IPS-20b (cell line): ENCODE measurements around the gene PMPCA.

Source experiments
- H3K27ac ChIP-seq: one replicate; pipeline ENCODE4 v1.5.1; 2013; ENCODE audit warnings: low read length
- H3K27me3 ChIP-seq: 2 replicates; pipeline ENCODE4 v1.6.1; 2013; ENCODE audit warnings: mild to moderate bottlenecking, low read length, inconsistent platforms; ENCODE audit not compliant: insufficient read depth
- H3K36me3 ChIP-seq: 2 replicates; pipeline ENCODE4 v1.6.1; 2013; ENCODE audit warnings: low read depth, mild to moderate bottlenecking, inconsistent platforms, low read length, moderate library complexity; ENCODE audit not compliant: insufficient read depth
- H3K4me1 ChIP-seq: 2 replicates; pipeline ENCODE4 v1.6.1; 2013; ENCODE audit warnings: mild to moderate bottlenecking, control low read depth, inconsistent platforms, low read length, moderate library complexity; ENCODE audit not compliant: insufficient read depth
- H3K4me3 ChIP-seq: 2 replicates; pipeline ENCODE4 v1.5.1; 2013; ENCODE audit warnings: mild to moderate bottlenecking, low read length, inconsistent platforms
- H3K9ac ChIP-seq: 2 replicates; pipeline ENCODE4 v1.6.1; 2013; ENCODE audit warnings: low read depth, mild to moderate bottlenecking, inconsistent platforms, low read length, moderate library complexity
- H3K9me3 ChIP-seq: 2 replicates; pipeline ENCODE4 v1.6.1; 2013; ENCODE audit warnings: mild to moderate bottlenecking, low read depth, low read length, inconsistent platforms; ENCODE audit not compliant: insufficient read depth

PMPCA gene

DNA sequence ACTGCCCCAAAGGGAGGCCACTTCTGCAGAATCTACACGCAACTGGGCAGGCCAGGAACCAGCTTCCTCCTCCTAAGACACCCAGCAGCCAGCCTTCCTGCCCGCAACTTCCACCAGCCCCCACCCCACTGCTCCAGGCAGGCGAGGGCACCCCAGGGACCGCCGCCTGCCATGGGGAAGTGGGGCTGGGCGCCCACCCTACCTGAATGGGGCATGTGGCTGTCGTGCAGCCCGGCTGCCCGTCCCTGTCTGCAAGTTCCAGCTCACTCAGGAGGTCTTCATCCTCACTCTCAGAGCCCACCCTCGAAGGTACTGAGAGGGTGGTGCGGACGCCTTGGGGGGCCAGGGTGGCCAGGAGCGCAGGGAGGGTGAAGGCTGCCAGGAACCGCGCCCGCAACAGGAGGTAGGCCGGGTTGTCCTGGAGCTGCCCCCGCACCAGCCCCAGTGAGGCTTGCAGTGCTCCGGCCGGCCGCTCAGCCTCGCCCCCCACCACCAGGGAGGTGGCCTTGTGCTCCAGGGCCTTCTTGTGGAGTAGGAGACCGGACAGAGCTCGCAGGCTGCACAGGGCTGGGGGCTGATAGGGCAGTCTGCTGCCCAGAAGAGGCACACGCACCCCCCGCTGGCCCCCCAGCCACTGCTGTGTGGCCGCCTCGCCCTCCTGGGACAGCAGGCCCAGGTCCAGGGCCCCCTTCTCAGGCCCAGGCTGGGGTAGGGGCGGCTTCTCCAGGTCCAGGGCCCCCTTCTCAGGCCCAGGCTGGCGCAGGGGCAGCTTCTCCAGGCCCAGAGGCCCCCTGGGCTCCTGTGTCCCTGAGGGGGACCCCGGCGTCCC is 32.9 kb upstream of the PMPCA start:
- Histone ChIP-seq H3K27me3 (no peaks in the 10 kb centered on the region), H3K27ac (no peak overlapping the region), H3K9ac (no peak overlapping the region), H3K4me1 (no peaks in the 10 kb centered on the region), H3K9me3 (no peaks in the 10 kb centered on the region), H3K4me3 (no peak overlapping the region), H3K36me3 (peaks cover 44% of the 10 kb centered on the region)

- H3K4me1 ChIP-seq, result no peaks in the 10 kb centered on the region
- no peak overlapping the region for H3K27ac ChIP-seq
- H3K4me3 ChIP-seq, result no peak overlapping the region
- H3K36me3 ChIP-seq, result peaks cover 53% of the 10 kb centered on the region
- no peaks in the 10 kb centered on the region for H3K27me3 ChIP-seq
- no peak overlapping the region for H3K9ac ChIP-seq
- no peaks in the 10 kb centered on the region for H3K9me3 ChIP-seq
These were observed 32.1 kb upstream of the PMPCA start for GRCh38 chr9:136378170-136379002.

DNA sequence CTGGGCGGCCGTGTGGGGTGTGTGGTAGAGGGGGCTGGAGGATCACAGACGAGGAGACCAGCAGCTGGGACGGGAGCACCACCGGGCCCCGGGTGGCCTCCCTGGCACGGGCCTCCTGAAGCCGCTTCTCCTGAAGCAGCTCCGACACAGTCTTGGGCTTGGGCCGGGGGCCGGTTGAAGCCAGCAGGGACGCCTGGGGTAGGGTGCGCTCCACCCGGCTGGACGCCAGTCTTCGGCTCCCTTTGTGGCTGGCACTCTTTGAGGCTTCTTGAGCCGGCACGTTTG is 31.5 kb upstream of the PMPCA start:
- no peaks in the 10 kb centered on the region for H3K4me1 ChIP-seq
- H3K4me3 ChIP-seq, result no peak overlapping the region
- no peak overlapping the region for H3K9ac ChIP-seq
- H3K36me3 ChIP-seq, result peaks cover 58% of the 10 kb centered on the region
- no peaks in the 10 kb centered on the region for H3K27me3 ChIP-seq
- H3K9me3 ChIP-seq, result no peaks in the 10 kb centered on the region
- H3K27ac ChIP-seq, result no peak overlapping the region

- Histone ChIP-seq H3K4me1 (no peaks in the 10 kb centered on the region), H3K9me3 (no peaks in the 10 kb centered on the region), H3K36me3 (peaks cover 63% of the 10 kb centered on the region), H3K9ac (no peak overlapping the region), H3K27me3 (no peaks in the 10 kb centered on the region), H3K27ac (no peak overlapping the region), H3K4me3 (no peak overlapping the region)
These were observed 31.1 kb upstream of the PMPCA start for GRCh38 chr9:136379401-136379800.

DNA sequence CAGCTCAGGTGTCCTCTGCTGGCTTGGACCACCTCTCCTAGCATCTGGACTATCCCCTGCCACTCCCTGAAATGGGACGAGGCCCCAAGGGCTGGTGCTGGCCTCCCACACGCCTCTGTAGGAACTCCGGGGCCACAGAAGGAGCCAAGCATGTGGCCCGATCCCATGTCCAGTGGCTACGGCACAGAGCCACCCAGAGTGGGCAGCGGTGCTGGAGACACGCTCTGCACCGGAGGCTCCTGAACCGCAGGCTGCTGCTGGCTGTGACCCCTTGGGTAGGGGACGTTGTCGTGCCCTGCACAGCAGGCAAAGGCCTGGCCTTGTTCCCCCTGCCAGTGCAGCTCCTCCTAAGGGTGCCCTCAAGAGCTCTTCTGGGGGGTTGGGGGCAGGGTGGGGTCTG is 30.6 kb upstream of the PMPCA start:
- no peaks in the 10 kb centered on the region for H3K27me3 ChIP-seq
- no peak overlapping the region for H3K27ac ChIP-seq
- H3K9me3 ChIP-seq, result no peaks in the 10 kb centered on the region
- no peak overlapping the region for H3K4me3 ChIP-seq
- no peak overlapping the region for H3K9ac ChIP-seq
- H3K4me1 ChIP-seq, result no peaks in the 10 kb centered on the region
- peaks cover 68% of the 10 kb centered on the region for H3K36me3 ChIP-seq

DNA sequence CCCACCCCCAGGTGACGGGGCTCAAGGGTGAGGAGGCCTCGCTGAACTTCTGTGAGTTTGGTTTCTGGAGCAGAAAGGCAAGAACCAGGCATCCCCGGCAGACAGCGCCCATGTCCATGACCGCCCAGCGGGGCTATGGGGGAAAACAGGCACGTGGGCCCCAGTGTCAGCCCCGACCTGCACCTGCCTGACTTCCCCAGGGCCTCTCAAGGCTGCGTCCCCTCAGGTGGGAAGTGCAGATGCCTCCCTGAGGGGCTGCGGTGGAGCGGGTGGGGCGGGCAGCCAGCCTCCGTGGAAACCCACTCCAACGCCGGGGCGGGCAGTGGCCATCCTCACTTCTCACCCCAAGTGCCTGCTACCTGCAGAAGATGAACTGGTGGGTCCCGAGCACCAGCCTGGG is 30.1 kb upstream of the PMPCA start:
- Histone ChIP-seq H3K27ac (no peak overlapping the region), H3K4me1 (no peaks in the 10 kb centered on the region), H3K9ac (no peak overlapping the region), H3K9me3 (no peaks in the 10 kb centered on the region), H3K4me3 (no peak overlapping the region), H3K27me3 (no peaks in the 10 kb centered on the region), H3K36me3 (peaks cover 72% of the 10 kb centered on the region)

- H3K9ac ChIP-seq, result no peak overlapping the region
- no peaks in the 10 kb centered on the region for H3K9me3 ChIP-seq
- H3K36me3 ChIP-seq, result peaks cover 72% of the 10 kb centered on the region
- no peaks in the 10 kb centered on the region for H3K27me3 ChIP-seq
- no peaks in the 10 kb centered on the region for H3K4me1 ChIP-seq
- no peak overlapping the region for H3K4me3 ChIP-seq
- H3K27ac ChIP-seq, result no peak overlapping the region
These were observed 29.1 kb upstream of the PMPCA start for GRCh38 chr9:136381311-136381710.

GRCh38 chr9:136381966-136382513 is 28.4 kb upstream of the PMPCA start:
- Histone ChIP-seq H3K9me3 (no peaks in the 10 kb centered on the region), H3K27ac (no peak overlapping the region), H3K4me1 (no peaks in the 10 kb centered on the region), H3K4me3 (no peak overlapping the region), H3K36me3 (peaks cover 74% of the 10 kb centered on the region), H3K27me3 (no peaks in the 10 kb centered on the region), H3K9ac (no peak overlapping the region)

GRCh38 chr9:136383436-136383835 is 27.0 kb upstream of the PMPCA start:
- H3K27me3 ChIP-seq, result no peaks in the 10 kb centered on the region
- H3K4me3 ChIP-seq, result no peak overlapping the region
- no peak overlapping the region for H3K27ac ChIP-seq
- peaks cover 88% of the 10 kb centered on the region for H3K36me3 ChIP-seq
- H3K9ac ChIP-seq, result no peak overlapping the region
- no peaks in the 10 kb centered on the region for H3K9me3 ChIP-seq
- H3K4me1 ChIP-seq, result no peaks in the 10 kb centered on the region

DNA sequence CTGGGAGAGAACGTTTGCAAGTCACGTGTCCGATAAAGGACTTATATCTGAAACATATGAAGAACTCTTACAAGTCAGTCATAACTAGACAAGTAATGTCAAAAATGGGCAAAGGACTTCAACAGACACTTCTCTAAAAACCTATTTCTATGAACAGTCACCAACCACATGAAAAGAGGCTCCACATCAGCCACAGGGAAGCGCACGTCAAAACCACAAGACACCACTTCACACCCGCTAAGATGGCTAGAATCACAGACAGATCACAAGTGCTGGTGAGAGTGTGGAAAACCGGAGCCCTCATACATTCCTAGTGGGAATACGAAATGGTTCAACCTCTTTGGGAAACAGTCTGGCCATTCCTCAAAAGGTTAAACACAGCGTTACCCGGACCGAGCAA is 25.4 kb upstream of the PMPCA start:
- Histone ChIP-seq H3K27me3 (no peaks in the 10 kb centered on the region), H3K4me3 (no peak overlapping the region), H3K9me3 (no peaks in the 10 kb centered on the region), H3K4me1 (no peaks in the 10 kb centered on the region), H3K9ac (no peak overlapping the region), H3K36me3 (peaks cover 92% of the 10 kb centered on the region), H3K27ac (no peak overlapping the region)

DNA sequence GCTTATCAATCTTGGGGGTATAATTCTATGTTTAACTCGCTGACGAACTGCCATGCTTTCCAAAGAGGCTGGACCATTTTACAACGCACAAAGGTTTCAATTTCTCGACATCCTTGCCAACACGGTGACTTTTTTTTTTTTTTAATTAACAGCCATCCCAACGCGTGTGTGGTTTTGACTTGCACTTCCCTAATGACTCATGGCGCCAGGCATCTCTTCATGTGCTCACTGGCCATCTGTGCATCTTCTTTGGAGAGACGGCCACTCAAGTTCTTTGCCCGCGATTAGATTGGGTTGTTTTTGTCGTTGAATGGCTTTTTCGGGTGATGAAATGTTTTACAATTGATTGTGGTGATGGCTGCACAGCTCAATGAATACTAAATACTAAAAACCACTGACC is 24.4 kb upstream of the PMPCA start:
- peaks cover 89% of the 10 kb centered on the region for H3K36me3 ChIP-seq
- no peak overlapping the region for H3K27ac ChIP-seq
- no peaks in the 10 kb centered on the region for H3K4me1 ChIP-seq
- no peak overlapping the region for H3K4me3 ChIP-seq
- H3K27me3 ChIP-seq, result no peaks in the 10 kb centered on the region
- no peaks in the 10 kb centered on the region for H3K9me3 ChIP-seq
- H3K9ac ChIP-seq, result no peak overlapping the region

DNA sequence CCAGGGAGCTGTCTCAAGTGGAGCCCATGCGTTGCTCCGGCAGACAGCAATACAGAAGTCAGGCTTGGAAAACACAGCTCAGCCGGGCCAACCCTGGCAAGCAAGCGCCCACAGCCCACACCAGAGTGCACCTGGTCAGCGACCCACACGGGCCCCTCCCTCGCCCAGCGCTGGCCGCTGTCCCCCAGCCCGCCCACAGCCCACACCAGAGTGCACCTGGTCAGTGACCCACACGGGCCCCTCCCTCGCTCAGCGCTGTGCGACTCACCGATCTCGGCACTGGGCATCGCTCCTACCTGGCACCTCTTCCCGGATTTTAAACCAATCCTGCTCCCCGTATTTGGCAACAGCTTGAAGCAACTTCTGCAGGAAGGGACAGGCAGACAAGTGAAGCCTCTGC is 23.2 kb upstream of the PMPCA start:
- no peak overlapping the region for H3K9ac ChIP-seq
- no peak overlapping the region for H3K4me3 ChIP-seq
- H3K27ac ChIP-seq, result no peak overlapping the region
- H3K36me3 ChIP-seq, result peaks cover 89% of the 10 kb centered on the region
- H3K4me1 ChIP-seq, result no peaks in the 10 kb centered on the region
- H3K9me3 ChIP-seq, result no peaks in the 10 kb centered on the region
- no peaks in the 10 kb centered on the region for H3K27me3 ChIP-seq
